GM23338 (cell line): ENCODE data around the gene ANKRD40. TPM values are rescaled to one million over a fixed set of nuclear protein-coding genes. Genes with fewer than 3 reads are reported as not detected.

Experiments used
- ATAC-seq: fragments of 200-7000 bp; cut with Tn5 transposase; 3 replicates; pipeline ENCODE4 v1.9.1; 2020
- DNase-seq: peaks from one replicate; pipeline ENCODE4 v3.0.0-alpha.2; 2015; ENCODE audit warnings: low spot score
- H2AFZ ChIP-seq: fragments of 200-600 bp; sonication (generic); 2 replicates; pipeline ENCODE4 v1.8.0; 2016; ENCODE audit warnings: antibody characterized with exemption, mild to moderate bottlenecking, moderate library complexity
- H3F3A ChIP-seq: fragments of 200-600 bp; sonication (generic); replicated peaks from 2 replicates; pipeline ENCODE4 v1.8.0; 2017; ENCODE audit warnings: antibody characterized with exemption, mixed run types, low read depth
- H3K27ac ChIP-seq: fragments of 200-600 bp; sonication (generic); 2 replicates; pipeline ENCODE4 v1.6.1; 2016; ENCODE audit warnings: low read depth
- H3K27me3 ChIP-seq: fragments of 200-600 bp; sonication (generic); 2 replicates; pipeline ENCODE4 v1.8.0; 2016; ENCODE audit warnings: mild to moderate bottlenecking, mixed run types, moderate library complexity; ENCODE audit not compliant: insufficient read depth
- H3K36me3 ChIP-seq: fragments of 200-600 bp; sonication (generic); 2 replicates; pipeline ENCODE4 v1.8.0; 2016; ENCODE audit warnings: mild to moderate bottlenecking; ENCODE audit not compliant: insufficient read depth
- H3K4me1 ChIP-seq: fragments of 200-600 bp; sonication (generic); 2 replicates; pipeline ENCODE4 v1.8.0; 2016; ENCODE audit warnings: mild to moderate bottlenecking, moderate library complexity; ENCODE audit not compliant: insufficient read depth
- H3K4me2 ChIP-seq: fragments of 200-600 bp; sonication (generic); 2 replicates; pipeline ENCODE4 v1.7.1; 2017; ENCODE audit warnings: mixed run types
- H3K4me3 ChIP-seq: fragments of 200-600 bp; sonication (generic); 2 replicates; pipeline ENCODE4 v1.6.1; 2016; ENCODE audit warnings: mixed run types
- H3K79me2 ChIP-seq: fragments of 200-600 bp; sonication (generic); replicated peaks from 2 replicates; pipeline ENCODE4 v1.8.0; 2017; ENCODE audit warnings: mild to moderate bottlenecking; ENCODE audit not compliant: insufficient read depth
- H3K9me2 ChIP-seq: fragments of 200-600 bp; sonication (generic); 2 replicates; pipeline ENCODE4 v1.8.0; 2017; ENCODE audit not compliant: insufficient read depth
- H4K20me1 ChIP-seq: fragments of 200-600 bp; sonication (generic); replicated peaks from 2 replicates; pipeline ENCODE4 v1.8.0; 2017; ENCODE audit warnings: mild to moderate bottlenecking; ENCODE audit not compliant: insufficient read depth
- H3K27ac Mint-ChIP-seq: 2 replicates; pipeline ENCODE4 v1.8.0; 2020; ENCODE audit warnings: inconsistent platforms, mild to moderate bottlenecking, moderate library complexity, mixed read lengths
- H3K27me3 Mint-ChIP-seq: 3 replicates; pipeline ENCODE4 v1.8.0; 2022; ENCODE audit warnings: low read depth, mild to moderate bottlenecking, moderate library complexity, mixed read lengths, inconsistent platforms; ENCODE audit not compliant: insufficient read depth, poor library complexity
- H3K36me3 Mint-ChIP-seq: 3 replicates; pipeline ENCODE4 v1.8.0; 2021; ENCODE audit warnings: low read depth, mild to moderate bottlenecking, inconsistent platforms, moderate library complexity, mixed read lengths
- H3K4me1 Mint-ChIP-seq: 3 replicates; pipeline ENCODE4 v1.8.0; 2020; ENCODE audit warnings: mild to moderate bottlenecking, inconsistent platforms, mixed read lengths
- H3K4me3 Mint-ChIP-seq: 3 replicates; pipeline ENCODE4 v1.8.0; 2021; ENCODE audit warnings: moderate library complexity, mild to moderate bottlenecking, inconsistent platforms, mixed read lengths
- H3K9me3 Mint-ChIP-seq: 3 replicates; pipeline ENCODE4 v1.8.0; 2020; ENCODE audit warnings: moderate library complexity, mild to moderate bottlenecking, inconsistent platforms, mixed read lengths
- EZH2phosphoT487 ChIP-seq: fragments of 200-600 bp; sonication (generic); IDR thresholded peaks from one replicate; pipeline ENCODE4 v1.8.1; 2018; ENCODE audit warnings: antibody characterized with exemption; ENCODE audit not compliant: unreplicated experiment
- NANOG ChIP-seq: IDR thresholded peaks from 2 replicates; pipeline ENCODE4 v1.6.1; 2016; ENCODE audit warnings: antibody characterized with exemption, borderline replicate concordance
- ZNF462 ChIP-seq: fragments of 250-450 bp; sonication (Bioruptor Pico); IDR thresholded peaks from 2 replicates; pipeline ENCODE4 v1.5.0; 2020; ENCODE audit warnings: mild to moderate bottlenecking, moderate library complexity
- polyA plus RNA-seq: library from polyadenylated mRNA; unstranded; fragments of >200 nt; fragmentation: Nextera tagmentation; extraction: Ambion mirVana; gene quantifications from 2 replicates; pipeline ENCODE4 v1.2.1, GENCODE V29; 2016
- total RNA-seq: library from RNA; depleted of rRNA; stranded (reverse); fragments of >200 nt; shearing (Covaris generic); gene quantifications from 2 replicates; pipeline ENCODE4 v1.2.3, GENCODE V29; 2014
- TF ChIP-seq, protein P1 (sequence below), 2 experiments: fragments of 200-600 bp in 1 of 2; sonication (generic) in 1 of 2; conservative IDR thresholded peaks; 2 replicates each; pipeline versions ENCODE4 v1.5.1 to v1.6.1; 2016 to 2017; ENCODE audit warnings: antibody characterized with exemption in 2 of 2, low read depth in 2 of 2, mild to moderate bottlenecking in 2 of 2, moderate library complexity in 1 of 2

The ANKRD40 gene
- total and polyA plus RNA-seq, 2 experiments from 2014 or later: 19.0 to 42.1 TPM

DNA sequence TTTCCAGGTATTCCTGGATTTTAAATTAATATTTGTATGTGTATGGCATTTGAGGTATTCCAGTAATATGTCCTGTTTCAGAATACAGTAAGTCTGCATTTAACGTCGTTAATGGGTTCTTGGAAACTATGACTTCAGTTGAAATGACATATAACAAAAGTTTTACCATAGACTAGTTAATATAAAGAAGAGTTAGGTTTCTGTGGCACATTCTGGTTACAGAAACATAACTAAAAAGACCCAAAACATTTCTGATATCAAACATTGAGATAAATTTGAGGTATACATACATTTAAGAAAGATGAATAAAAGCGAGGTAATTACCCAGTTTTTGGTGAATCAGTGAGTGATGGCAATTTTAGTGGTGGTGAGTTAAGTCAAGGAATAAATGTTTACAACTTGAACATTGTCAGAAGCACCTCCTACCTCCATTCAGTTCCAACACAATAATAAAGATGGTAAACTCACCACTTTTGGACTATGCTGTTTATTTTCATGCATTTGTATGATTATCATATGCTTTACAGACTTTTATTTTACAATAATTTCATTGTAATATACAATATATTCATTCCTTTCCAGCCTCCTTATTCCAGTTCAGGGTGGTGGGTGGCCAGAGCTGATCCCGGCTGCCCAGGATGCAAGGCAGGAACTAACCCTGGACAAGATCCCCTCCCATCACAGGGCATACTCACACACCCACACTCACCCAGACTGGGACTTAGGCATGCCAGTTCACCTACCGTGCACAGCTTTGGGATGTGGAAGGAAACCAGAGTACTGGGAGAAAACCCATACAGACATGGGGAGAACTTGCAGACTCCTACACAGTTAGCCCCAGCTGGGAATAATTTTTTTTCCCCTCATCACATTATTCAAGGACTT is 21.4 kb upstream of the ANKRD40 start (continued):
- TF ChIP-seq, protein P1, sequence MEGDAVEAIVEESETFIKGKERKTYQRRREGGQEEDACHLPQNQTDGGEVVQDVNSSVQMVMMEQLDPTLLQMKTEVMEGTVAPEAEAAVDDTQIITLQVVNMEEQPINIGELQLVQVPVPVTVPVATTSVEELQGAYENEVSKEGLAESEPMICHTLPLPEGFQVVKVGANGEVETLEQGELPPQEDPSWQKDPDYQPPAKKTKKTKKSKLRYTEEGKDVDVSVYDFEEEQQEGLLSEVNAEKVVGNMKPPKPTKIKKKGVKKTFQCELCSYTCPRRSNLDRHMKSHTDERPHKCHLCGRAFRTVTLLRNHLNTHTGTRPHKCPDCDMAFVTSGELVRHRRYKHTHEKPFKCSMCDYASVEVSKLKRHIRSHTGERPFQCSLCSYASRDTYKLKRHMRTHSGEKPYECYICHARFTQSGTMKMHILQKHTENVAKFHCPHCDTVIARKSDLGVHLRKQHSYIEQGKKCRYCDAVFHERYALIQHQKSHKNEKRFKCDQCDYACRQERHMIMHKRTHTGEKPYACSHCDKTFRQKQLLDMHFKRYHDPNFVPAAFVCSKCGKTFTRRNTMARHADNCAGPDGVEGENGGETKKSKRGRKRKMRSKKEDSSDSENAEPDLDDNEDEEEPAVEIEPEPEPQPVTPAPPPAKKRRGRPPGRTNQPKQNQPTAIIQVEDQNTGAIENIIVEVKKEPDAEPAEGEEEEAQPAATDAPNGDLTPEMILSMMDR (conservative IDR thresholded peaks at IDR 0.05; ENCODE audit: low read depth in 2 of 2): no peak

DNA sequence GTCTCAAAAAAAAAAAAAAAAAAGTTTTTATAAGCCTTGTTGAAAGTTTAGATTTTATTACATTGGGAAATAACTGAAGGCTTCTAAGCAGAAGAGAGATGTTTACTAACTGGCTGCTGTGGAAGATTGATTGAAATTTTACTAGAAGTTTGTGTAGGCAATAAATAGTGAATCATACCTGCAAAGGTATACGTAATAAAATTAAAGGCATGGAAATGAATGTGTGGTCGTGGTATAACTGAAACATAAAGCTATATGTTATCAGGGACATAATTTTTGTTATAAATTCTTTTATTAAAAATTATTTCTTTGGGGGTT is 20.4 kb upstream of the ANKRD40 start:
- Histone ChIP-seq H3K27ac (no peak overlapping the region), H3K9me2 (no peaks in the 10 kb centered on the region), H4K20me1 (peaks cover 80% of the 10 kb centered on the region), H3K79me2 (peaks cover 100% of the 10 kb centered on the region), H2AFZ (no peak overlapping the region), H3K27me3 (no peaks in the 10 kb centered on the region), H3F3A (no peaks in the 10 kb centered on the region), H3K4me1 (no peaks in the 10 kb centered on the region; the same call in 1 of the 2 replicates), H3K4me2 (no peak overlapping the region), H3K36me3 (no peaks in the 10 kb centered on the region), H3K4me3 (no peak overlapping the region)
- Mint-ChIP-seq H3K27me3 (no peaks in the 10 kb centered on the region), H3K4me1 (peaks cover 9% of the 10 kb centered on the region), H3K27ac (no peak overlapping the region), H3K4me3 (no peak overlapping the region), H3K9me3 (no peaks in the 10 kb centered on the region), H3K36me3 (no peaks in the 10 kb centered on the region)
- ATAC-seq: no peak
- no peak for DNase-seq
- TF ChIP-seq ZNF462 (CRISPR knock-in tag) (no peak), EZH2phosphoT487 (no peak), NANOG (no peak)
